RPMI7951 (cell line): ENCODE results near the gene LRRC4C. TPM values are rescaled to one million over a fixed set of nuclear protein-coding genes. Genes with fewer than 3 reads are reported as not detected.
"Not testable (repeated sequence)": the region's sequence is repeated elsewhere in the genome, so short reads cannot be mapped to it uniquely, and the experiment has no call there.

Source experiments
- DNase-seq: peaks from one replicate; pipeline ENCODE4 v3.0.0-alpha.2; 2012; ENCODE audit warnings: low read depth
- total RNA-seq: library from RNA; depleted of rRNA; stranded (reverse); fragments of >200 nt; shearing (Covaris generic); gene quantifications from 2 replicates; pipeline ENCODE4 v1.2.3, GENCODE V29; 2014

Gene LRRC4C
- total RNA-seq, 1 experiment from 2014 or later, result not detected

- DNase-seq, result not testable (repeated sequence)
Measured at GRCh38 chr11:41019666-41020065, 439.8 kb downstream of the LRRC4C start.

- DNase-seq, result no peak
Measured at GRCh38 chr11:41018224-41018623, 441.2 kb downstream of the LRRC4C start.

GRCh38 chr11:41010361-41011050 lies 448.9 kb downstream of the LRRC4C start:
- no peak for DNase-seq

- DNase-seq, result no peak
Measured at GRCh38 chr11:41005986-41006385, 453.5 kb downstream of the LRRC4C start.

- no peak for DNase-seq
Measured at GRCh38 chr11:41003339-41004282, 455.8 kb downstream of the LRRC4C start.

- DNase-seq, result no peak
Measured at GRCh38 chr11:40998920-40999319, 460.5 kb downstream of the LRRC4C start.

- no peak for DNase-seq
Measured at GRCh38 chr11:40987776-40988435, 471.5 kb downstream of the LRRC4C start.

GRCh38 chr11:40986320-40986719 lies 473.1 kb downstream of the LRRC4C start:
- no peak for DNase-seq

GRCh38 chr11:40975076-40975475 lies 484.4 kb downstream of the LRRC4C start:
- DNase-seq, result no peak

GRCh38 chr11:40974186-40974795 lies 485.2 kb downstream of the LRRC4C start:
- no peak for DNase-seq

GRCh38 chr11:40958707-40959106 lies 500.7 kb downstream of the LRRC4C start:
- DNase-seq, result no peak

GRCh38 chr11:40952479-40952878 lies 507.0 kb downstream of the LRRC4C start:
- DNase-seq, result no peak

GRCh38 chr11:40938002-40938401 lies 521.5 kb downstream of the LRRC4C start:
- DNase-seq, result no peak

GRCh38 chr11:40924915-40925314 lies 534.5 kb downstream of the LRRC4C start:
- DNase-seq, result no peak

- no peak for DNase-seq
Measured at GRCh38 chr11:40921246-40921645, 538.2 kb downstream of the LRRC4C start.

GRCh38 chr11:40910774-40911173 lies 548.7 kb downstream of the LRRC4C start:
- not testable (repeated sequence) for DNase-seq

- DNase-seq, result no peak
Measured at GRCh38 chr11:40894501-40894900, 565.0 kb downstream of the LRRC4C start.

GRCh38 chr11:40885250-40885954 lies 574.0 kb downstream of the LRRC4C start:
- DNase-seq, result no peak

- no peak for DNase-seq
Measured at GRCh38 chr11:40882301-40882700, 577.2 kb downstream of the LRRC4C start.

GRCh38 chr11:40879911-40880310 lies 579.5 kb downstream of the LRRC4C start:
- DNase-seq, result no peak

GRCh38 chr11:40877981-40878380 lies 581.5 kb downstream of the LRRC4C start:
- no peak for DNase-seq
